Measurements from ENCODE around the gene ZNF568. TPM values are rescaled to one million over a fixed set of nuclear protein-coding genes. Genes with fewer than 3 reads are reported as not detected.

The ZNF568 gene
- total and polyA plus RNA-seq, 2 donors from 2014 or later = 6.5 to 13.1 TPM

DNA sequence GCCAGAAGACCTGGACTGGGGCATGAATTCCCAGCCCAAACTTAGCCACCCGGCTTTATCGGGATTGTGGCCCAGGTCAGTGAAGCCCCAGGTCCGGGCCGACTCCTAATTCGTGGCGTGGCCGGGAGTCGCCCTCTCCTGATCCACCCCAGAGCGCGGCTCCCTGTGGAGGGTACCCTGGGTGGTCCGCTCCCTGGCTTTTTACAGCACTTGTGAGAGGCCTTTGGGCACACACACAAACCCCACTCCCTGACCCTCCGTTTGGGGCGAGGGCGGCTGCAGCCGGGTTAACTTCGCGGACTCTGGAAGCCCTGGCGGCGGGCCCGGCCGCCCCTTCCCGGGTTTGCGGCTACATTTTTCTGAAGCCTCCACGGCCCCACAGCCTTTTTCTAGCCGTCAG lies 56.4 kb downstream of the ZNF568 start:
- H3K27me3 ChIP-seq (ENCODE audit: control insufficient read depth, insufficient read depth, low read length) = no peaks in the 10 kb centered on the region
- peaks cover 0 to 9% (median 0%) of the 10 kb centered on the region in 3 donors for H3K4me1 ChIP-seq (ENCODE audit: control insufficient read depth in 2 of 3, insufficient read depth in 2 of 3, low read depth in 1 of 3, low read length in 3 of 3)
- FAIRE-seq = no peak
- TF ChIP-seq, protein P1, sequence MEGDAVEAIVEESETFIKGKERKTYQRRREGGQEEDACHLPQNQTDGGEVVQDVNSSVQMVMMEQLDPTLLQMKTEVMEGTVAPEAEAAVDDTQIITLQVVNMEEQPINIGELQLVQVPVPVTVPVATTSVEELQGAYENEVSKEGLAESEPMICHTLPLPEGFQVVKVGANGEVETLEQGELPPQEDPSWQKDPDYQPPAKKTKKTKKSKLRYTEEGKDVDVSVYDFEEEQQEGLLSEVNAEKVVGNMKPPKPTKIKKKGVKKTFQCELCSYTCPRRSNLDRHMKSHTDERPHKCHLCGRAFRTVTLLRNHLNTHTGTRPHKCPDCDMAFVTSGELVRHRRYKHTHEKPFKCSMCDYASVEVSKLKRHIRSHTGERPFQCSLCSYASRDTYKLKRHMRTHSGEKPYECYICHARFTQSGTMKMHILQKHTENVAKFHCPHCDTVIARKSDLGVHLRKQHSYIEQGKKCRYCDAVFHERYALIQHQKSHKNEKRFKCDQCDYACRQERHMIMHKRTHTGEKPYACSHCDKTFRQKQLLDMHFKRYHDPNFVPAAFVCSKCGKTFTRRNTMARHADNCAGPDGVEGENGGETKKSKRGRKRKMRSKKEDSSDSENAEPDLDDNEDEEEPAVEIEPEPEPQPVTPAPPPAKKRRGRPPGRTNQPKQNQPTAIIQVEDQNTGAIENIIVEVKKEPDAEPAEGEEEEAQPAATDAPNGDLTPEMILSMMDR (IDR thresholded peaks at IDR 0.05; ENCODE audit: borderline replicate concordance, extremely low read depth, insufficient read depth) = no peak
- no peaks in the 10 kb centered on the region for H3K36me3 ChIP-seq (ENCODE audit: control insufficient read depth in 2 of 3, insufficient read depth in 3 of 3, low read length in 3 of 3)
- H3K27ac ChIP-seq (ENCODE audit: low read depth in 2 of 2, low read length in 2 of 2) = peak overlapping the region; percentile 85 to 87
- peak overlapping the region; percentile 24 to 81 (median 72) for H3K9ac ChIP-seq (ENCODE audit: low read length in 3 of 3)
- peak overlapping the region; percentile 83 to 95 (median 85) for H3K4me3 ChIP-seq (ENCODE audit: low read length in 3 of 3)
- peak in 2 of 5 donors; percentile 61 to 62 for DNase-seq
- no peaks in the 10 kb centered on the region for H3K9me3 ChIP-seq (ENCODE audit: control insufficient read depth in 2 of 3, insufficient read depth in 1 of 3, low read length in 3 of 3)
- intact Hi-C loops (cut with DNase I) = no loop called here

DNA sequence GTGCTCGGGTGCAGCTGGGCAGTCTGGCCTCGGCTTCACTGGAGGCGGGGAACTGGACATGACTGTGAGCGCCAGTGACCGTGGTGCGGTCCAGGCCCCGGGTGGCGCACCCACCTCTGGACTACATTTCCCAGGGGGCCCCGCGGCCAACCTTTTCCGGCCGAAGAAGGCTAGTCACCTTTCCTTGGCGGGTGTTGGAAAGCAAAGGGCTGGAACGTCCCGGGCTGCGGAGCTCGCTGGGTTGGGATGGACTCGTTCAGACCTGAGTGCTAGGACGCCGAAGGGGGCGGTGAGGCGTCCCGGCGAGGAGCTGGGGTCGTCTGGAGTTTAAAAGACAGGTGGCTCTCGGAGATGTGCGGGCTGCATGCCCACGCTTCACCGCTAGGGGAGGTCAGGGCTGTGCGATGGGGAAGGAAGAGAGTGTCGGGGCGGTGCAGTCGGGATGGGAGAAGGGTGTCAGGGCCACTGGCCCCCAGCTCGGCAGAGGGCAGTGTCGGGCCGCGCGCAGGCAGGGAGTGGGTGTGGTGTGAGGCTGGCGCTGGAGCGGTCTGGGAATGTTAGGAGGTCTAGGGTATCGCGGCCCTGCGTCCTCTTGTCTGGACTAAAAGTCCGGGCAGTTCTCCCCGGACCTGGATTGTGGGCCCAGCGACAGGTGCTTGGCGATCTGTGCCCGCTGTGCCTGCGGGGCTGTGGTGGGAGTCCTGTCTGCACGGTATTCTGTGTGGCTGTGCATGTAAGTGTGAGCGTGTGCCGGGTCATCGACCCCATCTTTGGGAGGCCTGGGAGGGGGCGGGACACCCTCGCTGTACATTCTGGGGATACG lies 57.1 kb downstream of the ZNF568 start:
- Histone ChIP-seq H3K9ac (ENCODE audit: low read length in 3 of 3) (peak overlapping the region; percentile 72 to 81 (median 77)), H3K4me1 (ENCODE audit: control insufficient read depth in 2 of 3, insufficient read depth in 2 of 3, low read depth in 1 of 3, low read length in 3 of 3) (peaks cover 0 to 9% (median 0%) of the 10 kb centered on the region in 3 donors), H3K4me3 (ENCODE audit: low read length in 3 of 3) (peak overlapping the region; percentile 83 to 95 (median 85)), H3K27ac (ENCODE audit: low read depth in 2 of 2, low read length in 2 of 2) (peak overlapping the region; percentile 85 to 87), H3K9me3 (ENCODE audit: control insufficient read depth in 2 of 3, insufficient read depth in 1 of 3, low read length in 3 of 3) (no peaks in the 10 kb centered on the region), H3K36me3 (ENCODE audit: control insufficient read depth in 2 of 3, insufficient read depth in 3 of 3, low read length in 3 of 3) (peaks cover 0 to 2% (median 0%) of the 10 kb centered on the region in 3 donors), H3K27me3 (ENCODE audit: control insufficient read depth, insufficient read depth, low read length) (no peaks in the 10 kb centered on the region)
- DNase-seq = peak; percentile 93 to 96 (median 95)
- FAIRE-seq = no peak
- intact Hi-C loops (cut with DNase I) = no loop called here
- TF ChIP-seq, protein P1 (IDR thresholded peaks at IDR 0.05; ENCODE audit: borderline replicate concordance, extremely low read depth, insufficient read depth) = peak; percentile 55

DNA sequence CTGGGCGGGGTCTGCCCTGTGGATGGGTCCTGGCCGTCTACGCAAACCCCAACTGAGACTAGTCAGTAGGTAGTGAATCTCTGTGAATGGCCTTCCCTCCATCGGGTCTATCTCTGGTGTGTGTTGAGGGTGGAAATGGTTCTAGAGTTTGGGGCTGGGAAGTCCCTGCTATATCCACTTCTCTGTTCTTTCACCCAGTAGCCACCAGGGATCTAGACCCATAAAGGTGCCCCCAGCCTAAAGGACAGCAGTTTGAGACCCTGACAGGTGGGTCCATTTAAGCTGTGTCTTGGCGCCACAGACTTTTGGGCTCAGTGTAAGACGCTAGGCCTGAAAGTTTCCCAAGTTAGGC lies 57.7 kb downstream of the ZNF568 start:
- DNase-seq = no peak
- FAIRE-seq = no peak
- H3K4me3 ChIP-seq (ENCODE audit: low read length in 3 of 3) = peak overlapping the region; percentile 83 to 95 (median 85)
- TF ChIP-seq, protein P1 (IDR thresholded peaks at IDR 0.05; ENCODE audit: borderline replicate concordance, extremely low read depth, insufficient read depth) = no peak
- H3K27ac ChIP-seq (ENCODE audit: low read depth in 2 of 2, low read length in 2 of 2) = no peak overlapping the region
- H3K27me3 ChIP-seq (ENCODE audit: control insufficient read depth, insufficient read depth, low read length) = no peaks in the 10 kb centered on the region
- peak overlapping the region; percentile 20 to 81 (median 72) for H3K9ac ChIP-seq (ENCODE audit: low read length in 3 of 3)
- H3K36me3 ChIP-seq (ENCODE audit: control insufficient read depth in 2 of 3, insufficient read depth in 3 of 3, low read length in 3 of 3) = peaks cover 0 to 2% (median 0%) of the 10 kb centered on the region in 3 donors
- H3K9me3 ChIP-seq (ENCODE audit: control insufficient read depth in 2 of 3, insufficient read depth in 1 of 3, low read length in 3 of 3) = no peaks in the 10 kb centered on the region
- H3K4me1 ChIP-seq (ENCODE audit: control insufficient read depth in 2 of 3, insufficient read depth in 2 of 3, low read depth in 1 of 3, low read length in 3 of 3) = peaks cover 0 to 9% (median 0%) of the 10 kb centered on the region in 3 donors
- intact Hi-C loops (cut with DNase I) = no loop called here

Data from kidney (tissue), 14 donors.